Colon (tissue), 2 donors: ENCODE measurements around the gene HES3.

Experiments
- FAIRE-seq: peaks from 2 replicates; lab custom pipeline; 2012; peaks lifted over from hg19 to GRCh38; lab: Jason Lieb, UNC
- donor health status: control.
- donor health status: control.

HES3 gene

GRCh38 chr1:6246497-6247467, 2.8 kb downstream of the HES3 start:
- FAIRE-seq: no peak

- FAIRE-seq: no peak
Observed at GRCh38 chr1:6247651-6248050, 3.7 kb downstream of the HES3 start.

GRCh38 chr1:6248161-6248776, 4.3 kb downstream of the HES3 start:
- FAIRE-seq: no peak

GRCh38 chr1:6248932-6249738, 5.2 kb downstream of the HES3 start:
- no peak for FAIRE-seq

- FAIRE-seq: no peak
Observed at GRCh38 chr1:6249739-6250689, 6.0 kb downstream of the HES3 start.

- no peak for FAIRE-seq
Observed at GRCh38 chr1:6251233-6251632, 7.3 kb downstream of the HES3 start.

GRCh38 chr1:6251681-6252373, 7.8 kb downstream of the HES3 start:
- no peak for FAIRE-seq

GRCh38 chr1:6252374-6252710, 8.4 kb downstream of the HES3 start:
- FAIRE-seq: no peak

GRCh38 chr1:6253380-6253779, 9.4 kb downstream of the HES3 start:
- no peak for FAIRE-seq

GRCh38 chr1:6254691-6255090, 10.7 kb downstream of the HES3 start:
- FAIRE-seq: no peak

GRCh38 chr1:6256645-6257044, 12.7 kb downstream of the HES3 start:
- FAIRE-seq: no peak

GRCh38 chr1:6257541-6258069, 13.6 kb downstream of the HES3 start:
- FAIRE-seq: no peak

- no peak for FAIRE-seq
Observed at GRCh38 chr1:6258675-6259074, 14.7 kb downstream of the HES3 start.

- no peak for FAIRE-seq
Observed at GRCh38 chr1:6259491-6260362, 15.7 kb downstream of the HES3 start.

- no peak for FAIRE-seq
Observed at GRCh38 chr1:6260433-6260934, 16.5 kb downstream of the HES3 start.

- no peak for FAIRE-seq
Observed at GRCh38 chr1:6260961-6261614, 17.1 kb downstream of the HES3 start, which contains the start of gene GPR153. GPR153 (minus strand) TSS chr1:6261098; CDS start chr1:6254905, 6,193 bp downstream.

- FAIRE-seq: no peak
Observed at GRCh38 chr1:6261615-6261995, 17.6 kb downstream of the HES3 start.

- FAIRE-seq: no peak
Observed at GRCh38 chr1:6262555-6263420, 18.8 kb downstream of the HES3 start.
